Activated CD4-positive, alpha-beta T cell treated with anti-CD3 and anti-CD28 coated beads, Interleukin-2, amount 50 U/mL, for 16 hours (primary cell): ENCODE data around the gene SAFB.

ENCODE experiments used
- DNase-seq: peaks from one replicate; pipeline ENCODE4 v3.0.0-alpha.2; 2020

The SAFB gene

GRCh38 chr19:5703819-5704818 is 81.2 kb downstream of the SAFB start:
- no peak for DNase-seq

DNA sequence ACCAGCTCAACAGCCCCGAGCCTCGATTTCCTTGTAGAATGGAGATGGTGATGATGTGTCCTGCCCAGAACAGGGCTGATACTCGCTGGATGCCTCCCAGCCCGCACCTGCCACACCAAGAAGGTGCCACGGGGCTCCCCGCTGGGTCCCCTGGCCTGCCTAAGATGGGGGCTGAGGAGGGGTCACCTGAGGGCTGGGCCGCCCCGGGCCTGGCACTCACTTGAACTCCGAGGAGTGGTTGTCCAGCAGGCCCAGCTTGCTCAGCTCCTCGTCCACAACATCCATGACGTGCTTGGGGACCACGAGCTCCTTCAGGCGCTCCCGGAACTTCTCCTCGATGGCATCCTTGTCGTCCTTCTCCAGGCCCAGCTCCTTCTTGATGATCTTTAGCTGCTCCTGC is 82.7 kb downstream of the SAFB start:
- no peak for DNase-seq

GRCh38 chr19:5706876-5707573 is 84.1 kb downstream of the SAFB start:
- no peak for DNase-seq

- no peak for DNase-seq
Observed at GRCh38 chr19:5707576-5708575, 85.0 kb downstream of the SAFB start.

- no peak for DNase-seq
Observed at GRCh38 chr19:5711025-5711424, 88.1 kb downstream of the SAFB start.

GRCh38 chr19:5711713-5712161 is 88.9 kb downstream of the SAFB start:
- no peak for DNase-seq

DNA sequence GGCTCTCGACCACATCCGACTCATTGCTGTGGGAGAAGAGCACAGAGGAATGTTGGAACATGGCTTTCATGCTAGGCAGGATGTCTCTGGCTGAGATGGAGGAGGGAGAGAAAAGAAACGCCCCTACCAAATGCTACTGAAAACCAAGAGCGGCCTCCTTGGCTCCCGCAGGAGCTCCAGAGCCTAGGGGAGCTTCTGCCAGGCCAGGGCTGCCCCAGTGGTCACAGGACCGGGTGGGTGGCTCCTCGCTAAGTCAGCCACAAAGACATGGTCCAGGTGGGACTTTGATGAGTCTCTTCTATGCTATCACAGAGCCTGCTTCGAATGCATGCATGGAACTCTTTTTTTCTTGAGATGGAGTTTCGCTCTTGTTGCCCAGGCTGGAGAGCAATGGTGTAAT is 90.3 kb downstream of the SAFB start:
- no peak for DNase-seq

- DNase-seq, result no peak
Observed at GRCh38 chr19:5714816-5715215, 91.9 kb downstream of the SAFB start.

- DNase-seq, result no peak
Observed at GRCh38 chr19:5717215-5717935, 94.5 kb downstream of the SAFB start.
